Measurements from ENCODE around the gene NEDD1.

The NEDD1 gene

GRCh38 chr12:96906849-96907670 lies at the start of gene NEDD1:
Gene NEDD1 (plus strand): TSS chr12:96907257. CDS start chr12:96909760, 2,503 bp downstream.
- peak; percentile 81 for DNase-seq

DNA sequence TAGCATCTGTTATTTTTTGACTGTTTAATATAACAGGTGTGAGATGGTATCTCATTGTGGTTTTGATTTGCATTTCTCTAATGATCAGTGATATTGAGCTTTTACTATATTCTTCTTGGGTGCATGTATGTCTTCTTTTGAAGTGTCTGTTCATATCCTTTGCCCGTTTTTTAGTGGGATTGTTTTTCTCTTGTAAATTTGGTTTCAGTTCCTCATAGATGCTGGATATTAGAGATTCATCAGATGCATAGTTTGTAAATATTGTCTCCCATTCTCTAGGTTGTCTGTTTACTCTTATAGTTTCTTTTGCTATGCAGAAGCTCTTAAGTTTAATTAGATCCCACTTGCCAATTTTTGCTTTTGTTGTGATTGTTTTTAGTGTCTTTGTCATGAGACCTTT lies 48.9 kb upstream of the NEDD1 start:
- no peak for DNase-seq

- DNase-seq = no peak
Observed at GRCh38 chr12:96861656-96862055, 45.4 kb upstream of the NEDD1 start.

DNA sequence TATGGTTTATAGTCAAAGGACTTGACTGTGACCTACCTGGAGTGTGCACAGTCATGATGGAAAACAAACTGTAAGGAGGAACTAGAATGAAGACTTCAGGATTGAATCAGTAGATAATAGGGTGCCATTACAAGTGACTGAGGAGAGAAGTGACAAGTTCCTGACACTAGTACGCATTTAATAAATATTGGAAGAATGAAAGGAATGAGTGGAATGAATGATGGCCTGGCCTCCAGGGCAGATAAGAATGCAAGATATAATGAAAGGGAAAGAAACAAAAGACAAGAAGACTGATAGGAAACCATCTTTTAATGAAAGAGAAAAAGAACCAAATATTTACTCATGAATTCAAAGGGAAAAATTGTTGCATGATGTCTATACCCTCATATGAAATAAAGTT lies 44.7 kb upstream of the NEDD1 start:
- no peak for DNase-seq

DNA sequence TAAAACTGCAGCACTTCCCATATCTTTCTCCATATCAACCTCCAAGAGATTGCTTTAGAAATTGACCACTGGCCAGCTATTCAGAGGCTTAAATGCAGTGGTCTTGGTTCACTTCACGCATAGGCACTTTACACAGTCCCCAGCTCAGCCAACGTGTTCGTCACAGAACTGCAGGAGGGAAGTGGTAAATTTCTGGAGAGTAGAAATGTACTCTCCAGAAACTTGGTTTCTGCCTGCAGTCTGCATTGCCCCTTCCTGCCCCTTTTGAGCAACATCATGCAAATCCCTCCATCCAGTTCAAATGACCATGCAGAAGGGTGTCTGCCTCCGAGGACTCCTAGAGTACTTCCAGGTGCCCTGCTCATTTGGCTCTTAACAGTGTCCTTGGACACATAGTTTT lies 42.7 kb upstream of the NEDD1 start:
- no peak for DNase-seq

DNA sequence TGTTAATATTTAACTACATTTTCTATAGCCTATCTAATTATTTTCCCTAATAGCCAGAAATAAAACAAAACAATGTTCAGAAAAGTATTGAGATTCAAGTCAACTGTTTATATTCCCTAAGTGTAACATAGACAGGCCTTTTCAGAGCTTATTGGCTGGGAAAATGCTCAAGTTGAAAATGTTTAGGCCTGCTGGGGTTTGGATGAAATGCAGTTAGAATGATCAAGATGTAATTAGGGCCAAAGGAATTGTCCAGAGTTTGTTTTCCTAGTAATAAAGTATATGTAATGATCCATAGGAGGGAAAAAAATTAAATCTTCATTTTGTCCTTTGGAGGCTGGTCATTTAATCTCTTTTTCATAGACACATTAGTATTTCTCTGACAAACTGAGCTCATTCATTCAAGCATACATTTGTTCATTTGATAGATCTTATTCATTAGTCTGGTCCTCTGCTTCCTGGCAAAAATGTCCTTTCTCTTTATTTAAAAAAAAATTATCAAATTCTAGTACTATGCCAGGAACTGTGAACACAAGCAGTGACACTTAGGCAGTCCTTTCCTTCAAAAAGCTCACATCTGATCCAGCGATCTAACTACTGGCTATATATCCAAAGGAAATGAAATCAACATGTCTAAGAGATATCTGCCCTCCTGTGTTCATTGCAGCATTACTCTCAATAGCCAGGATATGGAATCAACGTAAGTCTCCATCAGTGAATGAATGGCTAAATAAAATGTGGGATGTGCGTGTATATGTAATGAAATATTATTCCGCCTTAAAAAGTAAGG lies 40.1 kb upstream of the NEDD1 start:
- no peak for DNase-seq

GRCh38 chr12:96870946-96871345 lies 36.1 kb upstream of the NEDD1 start:
- DNase-seq = no peak

GRCh38 chr12:96872961-96873360 lies 34.1 kb upstream of the NEDD1 start:
- no peak for DNase-seq

- no peak for DNase-seq
Observed at GRCh38 chr12:96874211-96874610, 32.8 kb upstream of the NEDD1 start.

DNA sequence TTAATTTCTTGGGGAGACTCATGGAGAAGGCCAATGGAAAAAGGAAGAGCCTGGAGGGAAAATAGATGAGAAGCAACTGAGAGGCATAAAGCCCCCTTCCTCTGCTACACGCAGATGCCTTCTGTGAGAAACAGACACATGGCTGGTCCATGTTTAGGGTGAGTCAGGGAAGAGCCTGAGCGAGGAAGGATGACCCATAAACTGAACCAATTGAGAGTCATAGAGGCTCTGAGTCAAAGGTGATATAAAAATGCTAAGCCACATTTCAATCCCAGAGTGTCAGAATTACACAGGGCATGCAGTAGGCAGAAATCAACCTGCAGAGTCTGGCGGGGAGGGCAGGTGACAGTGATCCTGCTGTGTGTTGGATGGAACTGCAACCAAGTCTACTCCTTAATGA lies 30.1 kb upstream of the NEDD1 start:
- DNase-seq = no peak

GRCh38 chr12:96878704-96879103 lies 28.4 kb upstream of the NEDD1 start:
- DNase-seq = no peak

GRCh38 chr12:96879301-96879700 lies 27.8 kb upstream of the NEDD1 start:
- DNase-seq = no peak

DNA sequence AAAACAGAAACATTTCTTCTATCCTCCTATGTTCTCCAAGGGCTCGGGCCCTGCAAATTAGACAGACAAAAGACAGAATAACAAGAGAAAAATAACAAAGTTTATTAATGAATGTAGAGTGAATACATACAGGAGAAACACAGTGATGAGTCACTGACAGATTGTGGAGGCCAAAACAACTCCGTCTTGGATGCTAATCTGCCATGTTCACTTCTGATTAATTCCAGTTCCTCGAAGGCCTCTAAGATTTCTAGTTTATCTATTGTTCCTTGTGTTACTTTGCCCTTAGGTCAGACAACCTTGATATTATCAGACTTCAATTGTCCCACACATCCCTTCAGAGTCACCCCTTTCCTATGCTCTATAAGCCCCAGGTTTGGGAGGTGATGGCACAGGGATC lies 26.8 kb upstream of the NEDD1 start:
- DNase-seq = no peak

DNA sequence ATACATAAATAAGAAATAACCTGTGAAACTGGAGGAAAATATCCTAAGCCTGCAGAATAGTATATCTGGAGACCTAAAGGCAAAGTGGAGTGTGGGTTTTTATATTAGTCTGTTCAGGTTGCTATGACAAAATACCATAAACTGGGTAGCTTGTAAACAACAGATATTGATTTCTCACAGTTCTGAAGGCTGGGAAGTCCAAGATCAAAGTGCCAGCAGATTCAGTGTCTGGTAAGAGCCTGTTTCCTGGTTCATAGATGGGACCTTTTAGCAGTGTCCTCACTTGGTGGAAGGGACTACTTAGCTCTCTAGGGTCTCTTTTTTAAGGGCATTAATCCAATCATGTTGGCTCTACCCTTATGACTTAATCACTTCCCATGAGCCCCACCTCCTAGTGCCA lies 25.4 kb upstream of the NEDD1 start:
- no peak for DNase-seq

DNA sequence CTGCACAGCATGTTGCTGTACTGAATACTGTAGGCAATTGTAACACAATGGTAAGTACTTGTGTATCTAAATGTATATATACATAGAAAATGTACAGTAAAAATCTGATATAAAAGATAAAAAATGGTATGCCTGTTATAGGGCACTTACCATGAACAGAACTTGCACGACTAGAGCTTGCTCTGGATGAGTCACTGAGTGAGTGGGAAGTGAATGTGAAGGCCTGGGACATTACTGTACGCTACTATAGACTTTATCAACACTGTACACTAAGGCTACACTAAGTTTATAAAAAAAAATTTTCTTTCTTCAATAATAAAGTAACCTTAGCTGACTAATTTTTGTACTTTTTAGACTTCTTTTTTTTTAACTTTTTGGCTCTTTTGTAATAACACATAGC lies 24.2 kb upstream of the NEDD1 start:
- DNase-seq = no peak

GRCh38 chr12:96883571-96883970 lies 23.5 kb upstream of the NEDD1 start:
- no peak for DNase-seq

GRCh38 chr12:96886998-96887677 lies 19.9 kb upstream of the NEDD1 start:
- DNase-seq = no peak

GRCh38 chr12:96889273-96889933 lies 17.7 kb upstream of the NEDD1 start:
- DNase-seq = no peak

DNA sequence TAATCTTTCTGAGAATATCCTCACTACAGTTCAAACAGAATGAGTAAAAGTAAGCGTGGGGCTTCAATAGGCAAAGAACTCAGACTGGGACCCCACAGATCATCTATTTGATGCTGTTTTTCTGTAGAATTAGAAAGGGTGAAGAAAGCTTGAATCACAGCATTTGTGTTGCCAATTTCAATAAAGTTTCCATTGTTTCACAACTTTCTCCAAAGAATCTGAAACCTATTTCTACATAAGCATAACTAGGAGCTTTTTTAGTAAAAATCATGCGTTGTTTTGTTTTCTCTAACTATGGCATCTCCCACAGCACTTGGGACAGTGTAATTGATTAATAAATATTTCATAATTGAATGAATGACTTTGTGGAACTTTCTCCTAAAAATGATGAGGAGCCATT lies 16.7 kb upstream of the NEDD1 start:
- no peak for DNase-seq

DNA sequence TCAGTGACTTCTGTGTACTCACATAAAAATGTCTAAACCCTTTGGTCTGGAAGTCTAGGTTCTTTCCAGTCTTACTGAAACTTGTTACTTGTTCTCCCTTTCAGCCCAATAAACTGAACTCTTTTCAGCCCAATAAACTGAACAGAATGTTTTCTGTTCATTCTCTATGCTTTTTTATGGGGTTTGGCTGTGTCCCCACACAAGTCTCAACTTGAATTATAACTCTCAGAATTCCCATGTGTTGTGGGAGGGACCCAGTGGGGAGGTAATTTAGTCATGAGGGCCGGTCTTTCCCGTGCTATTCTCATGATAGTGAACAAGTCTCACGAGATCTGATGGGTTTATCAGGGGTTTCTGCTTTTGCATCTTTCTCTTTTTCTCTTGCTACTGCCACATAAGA lies 15.0 kb upstream of the NEDD1 start:
- no peak for DNase-seq

GRCh38 chr12:96897421-96897820 lies 9.6 kb upstream of the NEDD1 start:
- no peak for DNase-seq

DNA sequence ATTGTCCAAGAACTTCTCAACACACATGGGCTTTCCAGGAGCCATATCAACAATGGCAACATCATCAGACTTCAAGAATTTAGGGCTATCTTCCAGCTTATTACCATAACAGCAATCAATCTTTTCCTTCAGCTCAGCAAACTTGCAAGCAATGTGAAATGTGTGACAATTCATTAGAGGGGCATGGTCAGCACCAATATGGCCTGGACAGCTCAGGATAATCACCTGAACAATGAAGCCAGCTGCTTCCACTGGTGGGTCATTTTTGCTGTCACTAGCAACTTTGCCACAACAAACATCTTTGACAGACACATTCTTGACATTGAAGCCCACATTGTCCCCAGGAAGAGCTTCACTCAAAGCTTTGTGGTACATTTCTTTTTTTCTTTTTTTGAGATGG lies 5.9 kb upstream of the NEDD1 start:
- no peak for DNase-seq

DNA sequence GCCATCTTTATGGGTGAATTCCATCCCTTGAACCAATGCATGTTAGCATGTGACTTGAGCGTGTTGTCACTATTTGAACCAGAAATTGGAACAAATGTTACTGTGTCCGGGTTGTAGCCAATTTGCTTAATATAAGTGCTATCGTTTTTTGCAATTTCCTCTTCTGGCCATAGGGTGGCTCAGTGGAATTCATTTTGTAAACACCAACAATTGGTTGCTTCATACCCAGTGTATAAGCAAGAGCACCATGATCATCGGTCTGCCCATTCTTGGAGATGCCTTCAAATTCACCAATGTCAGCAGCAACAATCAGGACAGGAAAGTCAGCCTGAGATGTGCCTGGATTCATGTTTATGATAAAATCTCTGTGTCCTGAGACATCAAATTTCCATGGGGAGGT lies 5.0 kb upstream of the NEDD1 start:
- DNase-seq = no peak

Measured in activated CD8-positive, alpha-beta memory T cell treated with anti-CD3 and anti-CD28 coated beads, Interleukin-2, amount 50 U/mL, for 4 hours (primary cell).